ENCODE measurements around the gene KIAA1217. TPM values are rescaled to one million over a fixed set of nuclear protein-coding genes. Genes with fewer than 3 reads are reported as not detected.

KIAA1217 gene
- total RNA-seq, 1 experiment from 2014 or later, result 7.8 TPM

DNA sequence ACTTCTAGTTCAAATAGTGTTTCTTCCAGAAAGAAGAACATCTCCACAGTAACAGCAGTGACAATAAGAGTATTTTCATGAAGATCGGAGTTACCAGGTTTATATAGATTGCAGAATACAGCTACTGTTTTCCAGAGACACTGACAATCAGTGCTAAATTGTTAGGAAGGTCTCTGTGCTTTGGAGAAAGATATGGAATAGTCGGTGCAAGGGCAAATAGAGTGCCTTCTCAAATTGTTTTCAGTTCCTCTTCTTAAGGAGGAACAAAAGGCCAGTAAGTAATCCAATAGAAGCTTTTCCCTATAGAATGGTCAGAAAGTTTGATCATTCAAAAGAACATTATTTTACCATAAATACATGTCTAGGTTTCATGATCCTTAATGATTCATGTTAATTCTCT is 2.6 kb upstream of the KIAA1217 start (continued):
- TF ChIP-seq CEBPB (IDR thresholded peaks at IDR 0.05; ENCODE audit: low read depth), result no peak
- TF ChIP-seq, protein P1, sequence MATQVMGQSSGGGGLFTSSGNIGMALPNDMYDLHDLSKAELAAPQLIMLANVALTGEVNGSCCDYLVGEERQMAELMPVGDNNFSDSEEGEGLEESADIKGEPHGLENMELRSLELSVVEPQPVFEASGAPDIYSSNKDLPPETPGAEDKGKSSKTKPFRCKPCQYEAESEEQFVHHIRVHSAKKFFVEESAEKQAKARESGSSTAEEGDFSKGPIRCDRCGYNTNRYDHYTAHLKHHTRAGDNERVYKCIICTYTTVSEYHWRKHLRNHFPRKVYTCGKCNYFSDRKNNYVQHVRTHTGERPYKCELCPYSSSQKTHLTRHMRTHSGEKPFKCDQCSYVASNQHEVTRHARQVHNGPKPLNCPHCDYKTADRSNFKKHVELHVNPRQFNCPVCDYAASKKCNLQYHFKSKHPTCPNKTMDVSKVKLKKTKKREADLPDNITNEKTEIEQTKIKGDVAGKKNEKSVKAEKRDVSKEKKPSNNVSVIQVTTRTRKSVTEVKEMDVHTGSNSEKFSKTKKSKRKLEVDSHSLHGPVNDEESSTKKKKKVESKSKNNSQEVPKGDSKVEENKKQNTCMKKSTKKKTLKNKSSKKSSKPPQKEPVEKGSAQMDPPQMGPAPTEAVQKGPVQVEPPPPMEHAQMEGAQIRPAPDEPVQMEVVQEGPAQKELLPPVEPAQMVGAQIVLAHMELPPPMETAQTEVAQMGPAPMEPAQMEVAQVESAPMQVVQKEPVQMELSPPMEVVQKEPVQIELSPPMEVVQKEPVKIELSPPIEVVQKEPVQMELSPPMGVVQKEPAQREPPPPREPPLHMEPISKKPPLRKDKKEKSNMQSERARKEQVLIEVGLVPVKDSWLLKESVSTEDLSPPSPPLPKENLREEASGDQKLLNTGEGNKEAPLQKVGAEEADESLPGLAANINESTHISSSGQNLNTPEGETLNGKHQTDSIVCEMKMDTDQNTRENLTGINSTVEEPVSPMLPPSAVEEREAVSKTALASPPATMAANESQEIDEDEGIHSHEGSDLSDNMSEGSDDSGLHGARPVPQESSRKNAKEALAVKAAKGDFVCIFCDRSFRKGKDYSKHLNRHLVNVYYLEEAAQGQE (IDR thresholded peaks at IDR 0.05; ENCODE audit: low read depth), result no peak
- no peak for TF ChIP-seq SIN3A (IDR thresholded peaks at IDR 0.05; ENCODE audit: low read depth)
- no peak for TF ChIP-seq EZH2 (IDR thresholded peaks at IDR 0.05)
- TF ChIP-seq ELF1 (IDR thresholded peaks at IDR 0.05; ENCODE audit: borderline replicate concordance, low read depth), result no peak
- no peak for TF ChIP-seq EZH2phosphoT487 (IDR thresholded peaks at IDR 0.05; ENCODE audit: borderline replicate concordance)
- TF ChIP-seq SRF (IDR thresholded peaks at IDR 0.05; ENCODE audit: low read depth), result no peak

DNA sequence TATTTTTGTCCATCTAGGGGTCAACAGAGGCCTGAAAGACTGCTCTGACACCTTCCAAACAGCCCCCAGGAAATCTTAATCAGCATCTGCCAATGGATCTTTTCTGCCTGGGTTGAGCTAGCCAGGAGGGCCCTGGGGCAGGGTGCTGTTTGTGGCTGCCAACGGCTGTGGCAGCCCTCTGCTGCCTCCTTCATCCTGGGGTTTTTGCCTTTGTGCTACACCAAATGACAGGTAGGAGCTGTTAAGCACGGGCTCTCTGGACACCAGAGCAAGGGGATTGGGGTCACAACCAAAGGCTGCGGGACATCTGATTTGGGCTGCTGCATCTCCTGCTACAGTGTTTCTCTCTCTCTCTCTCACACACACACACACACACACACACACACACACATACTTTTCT is 2.0 kb upstream of the KIAA1217 start:
- BruUV-seq (replicated peaks), result no TSS peak
- no peak overlapping the region for H3K9ac ChIP-seq (ENCODE audit: low read length)
- POLR2A ChIA-PET, result no interaction called here
- no peaks in the 10 kb centered on the region for H3K79me2 ChIP-seq (ENCODE audit: insufficient read depth, low read length)
- no peak overlapping the region for H2AFZ ChIP-seq (ENCODE audit: low read depth, low read length, poor library complexity, severe bottlenecking)
- no peaks in the 10 kb centered on the region for H4K20me1 ChIP-seq (ENCODE audit: insufficient read depth)
- DNase-seq (ENCODE audit: low read depth, low spot score), result no peak
- H3K27me3 ChIP-seq (ENCODE audit: insufficient read depth, low read length), result peaks cover 7% of the 10 kb centered on the region; the same call in 1 of the 2 replicates
- no peak overlapping the region for H3K4me3 ChIP-seq (replicated peaks in 1 of 2; ENCODE audit: low read depth in 1 of 2, low read length in 2 of 2)
- peaks cover 0 to 3% of the 10 kb centered on the region in 2 experiments; a peak in 1 of 4 replicates for H3K4me1 ChIP-seq (ENCODE audit: control insufficient read depth in 1 of 2, insufficient read depth in 2 of 2, low read length in 2 of 2)
- no peaks in the 10 kb centered on the region for H3K9me3 ChIP-seq (ENCODE audit: control insufficient read depth in 1 of 2, insufficient read depth in 1 of 2, low read depth in 1 of 2, low read length in 2 of 2)
- CTCF ChIA-PET, result no interaction called here
- H3K4me2 ChIP-seq (ENCODE audit: low read length), result no peak overlapping the region
- no peak for ATAC-seq
- H3K36me3 ChIP-seq (ENCODE audit: control insufficient read depth in 1 of 2, insufficient read depth in 2 of 2, low read length in 2 of 2), result no peaks in the 10 kb centered on the region
- H3K27ac ChIP-seq (ENCODE audit: low read depth, low read length), result no peak overlapping the region
- RAD21 ChIA-PET (ENCODE audit: low non-redundant PET in 1 of 2, low total read pairs in 2 of 2, uncharacterized antibody in 2 of 2, unreplicated experiment in 2 of 2), result no interaction called here
- intact Hi-C loops (cut with micrococcal nuclease), result no loop called here
- H3K9me2 ChIP-seq (ENCODE audit: insufficient read depth), result no peaks in the 10 kb centered on the region
- TF ChIP-seq, protein P1 (IDR thresholded peaks at IDR 0.05; ENCODE audit: low read depth), result no peak
- TF ChIP-seq POLR2AphosphoS5 (IDR thresholded peaks at IDR 0.05; ENCODE audit: low read depth, low read length) (no peak), SIN3A (IDR thresholded peaks at IDR 0.05; ENCODE audit: low read depth) (no peak), CEBPB (IDR thresholded peaks at IDR 0.05; ENCODE audit: low read depth) (no peak), FOSL1 (IDR thresholded peaks at IDR 0.05; ENCODE audit: low read depth) (no peak), JUND (IDR thresholded peaks at IDR 0.05) (no peak), YY1 (IDR thresholded peaks at IDR 0.05; ENCODE audit: extremely low read depth, insufficient replicate concordance, low read depth, low read length) (no peak), RAD21 (IDR thresholded peaks at IDR 0.05; ENCODE audit: low read depth) (no peak), ZFX (IDR thresholded peaks at IDR 0.05) (no peak), EZH2phosphoT487 (IDR thresholded peaks at IDR 0.05; ENCODE audit: borderline replicate concordance) (no peak), ZNF274 (IDR thresholded peaks at IDR 0.05; ENCODE audit: low read depth, low read length) (no peak), TCF7L2 (IDR thresholded peaks at IDR 0.05; ENCODE audit: borderline replicate concordance, extremely low read depth, insufficient read depth, insufficient read length) (no peak)
- TF ChIP-seq, protein P2, sequence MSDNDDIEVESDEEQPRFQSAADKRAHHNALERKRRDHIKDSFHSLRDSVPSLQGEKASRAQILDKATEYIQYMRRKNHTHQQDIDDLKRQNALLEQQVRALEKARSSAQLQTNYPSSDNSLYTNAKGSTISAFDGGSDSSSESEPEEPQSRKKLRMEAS (IDR thresholded peaks at IDR 0.05), result no peak
- TF ChIP-seq, protein P3, sequence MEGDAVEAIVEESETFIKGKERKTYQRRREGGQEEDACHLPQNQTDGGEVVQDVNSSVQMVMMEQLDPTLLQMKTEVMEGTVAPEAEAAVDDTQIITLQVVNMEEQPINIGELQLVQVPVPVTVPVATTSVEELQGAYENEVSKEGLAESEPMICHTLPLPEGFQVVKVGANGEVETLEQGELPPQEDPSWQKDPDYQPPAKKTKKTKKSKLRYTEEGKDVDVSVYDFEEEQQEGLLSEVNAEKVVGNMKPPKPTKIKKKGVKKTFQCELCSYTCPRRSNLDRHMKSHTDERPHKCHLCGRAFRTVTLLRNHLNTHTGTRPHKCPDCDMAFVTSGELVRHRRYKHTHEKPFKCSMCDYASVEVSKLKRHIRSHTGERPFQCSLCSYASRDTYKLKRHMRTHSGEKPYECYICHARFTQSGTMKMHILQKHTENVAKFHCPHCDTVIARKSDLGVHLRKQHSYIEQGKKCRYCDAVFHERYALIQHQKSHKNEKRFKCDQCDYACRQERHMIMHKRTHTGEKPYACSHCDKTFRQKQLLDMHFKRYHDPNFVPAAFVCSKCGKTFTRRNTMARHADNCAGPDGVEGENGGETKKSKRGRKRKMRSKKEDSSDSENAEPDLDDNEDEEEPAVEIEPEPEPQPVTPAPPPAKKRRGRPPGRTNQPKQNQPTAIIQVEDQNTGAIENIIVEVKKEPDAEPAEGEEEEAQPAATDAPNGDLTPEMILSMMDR (IDR thresholded peaks at IDR 0.05 in 2 of 3, conservative IDR thresholded peaks at IDR 0.05 in 1 of 3; ENCODE audit: borderline replicate concordance in 1 of 3, insufficient read depth in 1 of 3, low read depth in 2 of 3, low read length in 2 of 3), result no peak
